Stimulated activated CD4-positive, alpha-beta T cell treated with anti-CD3 and anti-CD28 coated beads, Interleukin-4, amount 100 ng/mL, for 4 hours (primary cell): ENCODE results near the gene GAMT.

Experiments
- DNase-seq, 2 experiments: peaks; one replicate each; pipeline ENCODE4 v3.0.0-alpha.2; 2020

The GAMT gene

DNA sequence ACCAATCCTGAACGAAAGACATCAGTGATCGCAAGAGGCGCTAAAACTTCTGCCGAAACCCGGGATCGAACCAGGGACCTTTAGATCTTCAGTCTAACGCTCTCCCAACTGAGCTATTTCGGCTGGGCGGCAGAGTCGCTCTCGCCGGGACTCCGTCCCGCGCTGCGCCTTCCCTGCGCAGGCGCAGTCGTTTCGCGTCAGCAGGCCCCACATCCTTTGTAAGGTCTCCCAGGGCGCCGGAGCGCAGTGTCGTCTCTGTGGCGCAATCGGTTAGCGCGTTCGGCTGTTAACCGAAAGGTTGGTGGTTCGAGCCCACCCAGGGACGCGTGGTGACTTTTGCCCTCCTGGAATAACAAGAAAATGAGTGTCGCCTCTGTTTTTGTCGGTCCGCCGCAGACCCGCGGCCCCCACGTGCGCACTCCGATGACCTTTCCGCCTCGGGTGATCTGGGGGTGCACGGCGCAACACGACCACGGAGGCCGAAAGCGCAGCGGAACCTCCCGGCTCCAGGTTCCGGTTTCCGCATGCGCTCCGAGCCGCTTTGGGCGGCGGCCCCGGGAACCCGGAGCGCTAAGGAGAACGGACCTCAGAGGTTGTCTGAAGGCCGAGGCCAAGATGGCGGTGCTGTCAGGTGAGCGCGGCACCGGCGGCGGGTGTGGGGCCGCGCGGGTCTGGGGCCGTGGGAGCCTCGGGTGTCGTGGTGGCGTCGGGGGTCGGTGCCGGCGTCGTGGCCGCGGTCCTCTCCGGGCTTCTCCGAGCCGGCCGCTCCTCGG is 17.8 kb downstream of the GAMT start, which contains the start of gene NDUFS7:
TSS of gene NDUFS7 (plus strand) at position 596 of the 773 bp plus-strand sequence. CDS start at position 616, 20 bp downstream.
- peak; percentile 89 to 91 for DNase-seq

DNA sequence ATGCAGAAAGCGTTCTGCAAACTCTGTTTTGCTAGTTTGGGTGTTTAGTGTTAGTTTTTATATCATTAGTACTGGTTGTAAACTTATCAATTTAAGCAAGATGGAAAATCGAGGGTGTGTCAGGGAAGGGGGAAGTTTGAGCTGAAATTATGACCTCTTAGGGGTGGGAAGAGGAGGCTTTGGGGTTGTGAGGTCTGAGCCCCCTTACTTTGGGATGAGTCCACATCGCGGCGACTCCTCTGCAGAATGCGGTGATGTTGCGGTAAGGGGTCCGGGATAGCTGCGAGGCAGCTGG is 18.4 kb downstream of the GAMT start:
- no peak for DNase-seq

DNA sequence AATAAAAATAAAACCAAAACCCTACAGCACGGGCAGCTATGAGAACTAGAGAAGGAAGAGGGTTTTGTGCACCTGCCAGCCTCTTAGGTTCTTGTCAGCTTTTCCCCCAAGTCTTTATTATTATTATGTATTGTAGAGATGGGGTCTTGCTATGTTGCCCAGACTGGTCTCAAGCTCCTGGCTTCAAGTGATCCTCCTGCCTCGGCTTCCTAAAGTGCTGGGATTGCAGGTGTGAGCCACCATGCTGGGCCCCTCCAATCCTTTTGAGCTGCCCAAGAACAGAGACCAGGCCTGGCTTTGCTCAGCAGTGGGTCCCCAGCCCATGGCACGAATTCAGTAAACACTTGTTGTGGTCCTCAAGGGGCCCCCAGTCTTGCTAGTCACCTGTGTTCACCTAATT is 19.1 kb downstream of the GAMT start:
- no peak for DNase-seq

DNA sequence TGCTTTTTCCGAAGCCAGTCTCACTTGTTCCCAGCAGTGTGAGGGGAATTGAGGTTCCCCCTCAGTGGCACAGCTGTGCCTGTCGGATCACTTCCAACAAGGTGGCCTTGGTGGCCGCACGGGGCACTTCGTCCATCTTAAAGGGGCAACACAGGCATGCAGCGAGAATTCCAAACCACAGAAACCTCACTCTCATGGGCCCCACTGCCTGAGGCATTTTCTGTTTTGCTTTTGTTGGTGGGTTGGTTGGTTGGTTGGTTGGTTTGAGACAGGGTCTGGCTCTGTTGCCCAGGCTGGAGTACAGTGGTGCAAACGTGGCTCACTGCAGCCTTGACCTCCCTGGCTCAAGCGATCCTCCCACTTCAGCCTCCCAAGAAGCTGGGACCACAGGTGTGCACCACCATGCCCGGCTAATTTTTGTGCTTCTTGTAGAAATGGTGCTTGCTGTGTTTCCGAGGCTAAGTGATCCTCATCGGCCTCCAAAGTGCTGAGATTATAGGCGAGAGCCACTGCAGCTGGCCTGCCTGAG is 21.3 kb downstream of the GAMT start:
- DNase-seq, result no peak

DNA sequence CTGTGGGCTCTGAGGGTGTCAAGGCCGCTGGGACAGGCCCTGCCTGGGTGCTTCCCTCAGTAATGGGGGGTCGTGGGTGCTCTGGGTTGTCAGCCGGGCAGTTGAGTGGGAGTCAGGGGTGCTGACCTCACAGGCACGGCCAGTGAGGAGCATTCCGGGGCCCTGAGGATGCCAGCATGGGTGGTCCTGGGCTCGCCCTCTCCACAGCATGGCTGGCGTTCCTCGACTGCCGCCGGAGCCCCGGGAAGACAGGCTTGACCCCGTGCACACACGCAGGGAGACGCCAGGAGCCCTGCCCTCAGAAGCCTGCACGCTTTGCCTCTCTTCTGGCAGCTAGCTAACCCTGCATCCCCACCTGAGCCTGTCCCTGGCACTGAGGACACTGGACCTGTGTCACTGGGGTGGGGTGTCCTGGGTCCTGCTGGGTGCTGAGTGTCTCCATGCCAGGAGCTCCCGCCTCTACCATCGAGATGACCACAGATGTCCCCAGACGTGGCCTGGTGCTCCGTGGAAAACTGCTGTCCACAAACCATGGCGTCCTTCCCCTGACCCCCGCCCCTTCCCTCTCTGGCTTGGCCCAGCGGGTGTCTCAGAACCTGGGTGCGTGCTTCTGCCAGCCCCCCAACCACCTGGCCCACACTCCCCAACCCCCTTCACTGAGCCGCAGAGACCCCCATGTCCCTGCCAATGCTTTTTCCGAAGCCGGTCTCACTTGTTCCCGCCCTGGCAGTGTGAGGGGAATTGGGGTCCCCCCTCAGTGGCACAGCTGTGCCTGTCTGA is 22.0 kb downstream of the GAMT start:
- no peak for DNase-seq

DNA sequence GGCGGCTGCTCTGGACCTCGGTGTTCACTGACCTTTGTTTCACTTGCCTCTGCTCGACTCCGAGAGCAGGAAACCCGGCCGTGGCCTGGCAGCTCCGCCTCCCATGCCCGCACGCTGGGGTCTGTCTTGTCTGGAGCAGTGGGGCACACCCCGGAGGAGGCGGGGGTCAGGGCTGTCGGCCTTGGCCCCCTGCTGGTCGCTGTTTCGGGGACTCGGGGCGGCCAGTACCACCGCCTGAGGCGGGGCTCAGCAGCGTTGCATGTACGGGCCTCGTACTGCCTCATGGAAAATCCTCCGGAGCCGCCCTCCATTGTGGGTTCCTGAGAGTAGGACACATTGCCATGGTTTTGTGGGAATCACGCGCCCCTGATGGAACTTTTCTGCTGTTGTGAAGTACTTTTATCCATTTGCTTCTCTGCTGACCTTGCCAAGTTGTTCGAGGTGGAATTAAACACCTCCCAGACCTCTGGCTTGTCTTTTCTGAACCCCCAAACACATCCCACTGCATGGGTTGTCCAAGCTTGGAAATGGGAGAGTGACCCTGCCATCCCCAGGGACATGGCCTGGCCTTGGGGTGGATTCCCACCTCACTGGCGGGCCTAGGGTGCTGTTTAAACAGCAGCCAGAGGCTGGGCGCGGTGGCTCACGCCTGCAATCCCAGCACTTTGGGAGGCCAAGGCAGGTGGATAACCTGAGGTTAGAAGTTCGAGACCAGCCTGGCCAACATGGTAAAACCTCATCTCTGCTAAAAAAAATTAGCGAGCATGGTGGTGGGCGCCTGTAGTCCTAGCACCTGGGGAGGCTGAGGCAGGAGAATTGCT is 23.2 kb downstream of the GAMT start:
- DNase-seq, result no peak

DNA sequence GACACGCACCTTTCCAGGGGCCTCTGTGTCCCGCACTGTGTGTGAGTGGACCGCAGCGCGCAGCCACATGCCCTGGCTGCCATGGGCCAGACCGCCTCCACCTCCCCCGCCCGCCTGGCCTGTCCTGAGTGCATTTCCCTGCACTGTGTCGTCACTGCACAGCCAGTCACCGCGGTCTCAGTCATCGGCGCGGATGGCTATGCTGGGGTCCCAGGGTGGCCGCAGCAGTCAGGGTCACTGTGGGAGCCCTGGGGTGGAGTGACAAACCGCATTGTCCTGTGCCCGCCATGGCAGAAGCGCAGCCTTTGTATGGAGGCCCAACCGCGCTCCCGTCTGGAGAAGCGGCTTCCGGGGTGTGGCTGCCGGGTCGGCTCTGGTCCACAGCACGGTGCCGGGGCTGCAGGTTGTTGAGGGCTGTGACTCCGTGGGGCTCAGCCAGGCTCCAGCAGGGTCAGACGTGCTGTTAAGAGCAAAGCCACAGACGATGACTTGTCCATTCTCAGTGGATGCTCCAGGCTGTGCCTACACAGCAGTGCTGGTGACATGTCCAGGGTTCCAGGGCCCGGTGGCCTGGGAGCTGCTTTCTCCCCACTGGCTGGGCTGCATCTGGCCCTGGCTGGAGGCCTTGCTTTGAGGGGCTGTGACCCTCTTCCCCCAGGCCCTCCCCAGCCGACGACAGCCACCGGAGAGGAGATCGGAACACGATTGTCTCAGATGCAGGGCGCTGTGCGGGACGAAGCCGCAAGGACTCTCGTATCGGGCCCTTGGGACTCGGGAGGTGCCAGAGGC is 24.0 kb downstream of the GAMT start:
- DNase-seq, result no peak

DNA sequence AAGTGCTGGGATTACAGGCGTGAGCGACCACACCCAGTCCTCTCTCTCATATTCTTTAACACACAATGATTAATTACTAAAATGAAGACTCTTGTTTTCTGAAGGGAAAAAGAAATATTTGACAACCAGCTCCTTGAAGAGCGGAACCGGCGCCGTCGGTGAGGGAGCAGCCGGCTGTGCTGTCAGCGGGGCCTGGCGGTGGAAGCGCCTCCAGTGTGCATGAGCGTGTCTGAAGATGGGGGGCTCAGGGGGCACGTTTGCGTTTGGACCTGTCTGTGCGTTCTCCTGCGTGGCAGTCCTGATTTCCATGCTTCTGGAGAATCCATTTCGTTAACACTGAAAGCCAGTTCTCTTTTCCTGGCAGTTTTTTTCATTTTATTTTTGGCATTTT is 24.9 kb downstream of the GAMT start:
- DNase-seq, result no peak

DNA sequence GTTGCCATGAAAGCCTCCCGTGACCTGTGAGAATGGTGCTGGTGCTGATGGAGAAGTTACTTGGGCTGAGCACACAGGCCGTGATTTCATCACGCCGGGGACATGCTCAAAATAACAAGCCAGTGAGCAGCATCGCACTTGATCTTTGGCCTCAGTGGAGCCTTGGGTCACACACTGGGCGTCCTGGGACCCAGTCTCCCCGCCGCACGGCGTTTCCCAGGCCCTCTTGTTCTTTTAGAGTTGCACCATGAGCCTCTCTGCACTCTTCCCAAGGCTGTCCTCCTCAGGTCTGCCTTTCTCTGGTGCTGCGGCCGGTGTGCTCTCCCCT is 27.1 kb downstream of the GAMT start:
- DNase-seq, result no peak

DNA sequence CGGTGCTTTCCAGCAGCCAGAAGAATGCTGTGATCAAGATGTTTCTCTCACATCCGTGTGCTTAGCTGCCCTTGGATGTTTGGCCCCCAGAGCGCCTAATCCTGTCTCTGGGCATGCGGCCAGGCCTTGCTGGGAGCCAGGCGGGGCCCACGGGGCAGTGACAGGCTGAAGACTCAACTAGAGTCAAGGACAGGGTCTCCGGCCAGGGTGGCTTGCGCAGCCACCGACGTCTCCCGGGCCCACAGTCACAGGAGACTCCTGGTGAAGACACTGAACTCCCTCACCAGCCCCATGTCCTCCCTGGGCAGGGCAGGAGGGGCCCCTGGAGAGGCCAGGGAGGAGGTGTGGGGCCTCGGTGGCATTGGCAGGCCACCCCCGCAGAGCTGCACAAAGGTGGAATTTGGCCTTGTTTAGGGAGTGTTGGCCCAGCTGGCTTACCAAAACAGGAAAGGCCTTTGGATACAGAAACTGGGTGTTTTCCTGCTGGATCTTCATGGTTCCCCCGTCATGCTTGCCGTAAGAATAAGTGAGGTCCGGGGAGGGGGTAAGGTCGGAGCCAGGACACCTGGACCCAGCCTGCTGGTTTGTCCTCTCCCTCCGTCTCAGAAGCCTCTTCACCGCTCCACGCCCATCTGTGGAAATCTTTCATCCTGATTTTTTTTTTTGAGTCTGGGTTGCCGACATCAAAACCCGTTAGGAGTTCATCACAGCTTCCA is 27.6 kb downstream of the GAMT start:
- no peak for DNase-seq

DNA sequence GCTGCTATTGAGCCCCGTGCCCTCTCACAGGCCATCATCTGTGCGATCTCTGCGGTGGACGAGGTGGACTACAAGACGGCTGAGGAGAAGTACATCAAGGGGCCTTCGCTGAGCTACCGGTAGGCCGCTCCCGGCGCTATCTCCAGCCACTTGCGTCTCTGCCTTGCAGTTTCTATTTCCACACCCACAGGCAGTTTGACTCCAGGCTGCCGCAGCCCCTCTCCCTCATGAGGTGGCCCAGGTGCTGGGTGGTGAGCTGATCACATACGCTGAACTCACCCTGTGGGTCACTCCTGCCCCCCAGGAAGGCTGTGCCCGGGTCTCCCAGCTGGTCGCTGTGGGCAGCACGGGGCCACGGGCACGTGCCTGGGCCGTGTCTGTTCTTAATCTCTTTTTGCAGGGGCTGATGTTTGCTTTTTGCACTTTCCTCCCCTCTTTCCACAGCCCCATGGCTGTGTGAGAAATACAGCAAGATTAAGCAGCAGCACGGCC is 28.3 kb downstream of the GAMT start:
- no peak for DNase-seq

DNA sequence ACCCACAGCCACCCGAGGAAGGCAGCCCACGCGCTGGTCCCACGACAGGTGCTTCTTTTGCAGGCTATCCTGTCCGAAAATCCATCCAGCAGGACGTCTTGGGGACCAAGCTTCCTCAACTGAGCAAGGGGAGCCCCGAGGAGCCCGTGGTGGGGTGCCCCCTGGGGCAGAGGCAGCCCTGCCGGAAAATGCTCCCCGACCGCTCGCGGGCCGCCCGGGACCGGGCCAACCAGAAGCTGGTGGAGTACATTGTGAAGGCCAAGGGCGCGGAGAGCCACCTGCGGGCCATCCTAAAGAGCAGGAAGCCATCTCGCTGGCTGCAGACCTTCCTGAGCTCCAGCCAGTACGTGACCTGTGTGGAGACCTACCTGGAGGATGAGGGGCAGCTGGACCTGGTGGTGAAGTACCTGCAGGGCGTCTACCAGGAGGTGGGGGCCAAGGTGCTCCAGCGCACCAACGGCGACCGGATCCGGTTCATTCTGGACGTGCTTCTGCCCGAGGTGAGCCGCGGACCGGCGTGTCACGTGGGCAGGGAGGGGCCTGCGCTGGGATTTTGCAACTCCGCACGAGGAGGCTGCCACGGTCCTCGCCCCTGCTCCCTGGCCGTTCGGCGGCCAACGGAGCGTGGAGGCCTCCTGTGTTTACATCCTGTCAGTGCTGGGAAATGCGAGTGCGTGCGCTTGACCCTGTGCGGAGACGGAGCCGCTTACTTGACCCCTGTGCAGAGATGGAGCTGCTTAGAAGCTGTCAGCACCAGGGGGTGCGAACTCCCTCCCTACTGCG is 30.6 kb downstream of the GAMT start:
- no peak for DNase-seq

DNA sequence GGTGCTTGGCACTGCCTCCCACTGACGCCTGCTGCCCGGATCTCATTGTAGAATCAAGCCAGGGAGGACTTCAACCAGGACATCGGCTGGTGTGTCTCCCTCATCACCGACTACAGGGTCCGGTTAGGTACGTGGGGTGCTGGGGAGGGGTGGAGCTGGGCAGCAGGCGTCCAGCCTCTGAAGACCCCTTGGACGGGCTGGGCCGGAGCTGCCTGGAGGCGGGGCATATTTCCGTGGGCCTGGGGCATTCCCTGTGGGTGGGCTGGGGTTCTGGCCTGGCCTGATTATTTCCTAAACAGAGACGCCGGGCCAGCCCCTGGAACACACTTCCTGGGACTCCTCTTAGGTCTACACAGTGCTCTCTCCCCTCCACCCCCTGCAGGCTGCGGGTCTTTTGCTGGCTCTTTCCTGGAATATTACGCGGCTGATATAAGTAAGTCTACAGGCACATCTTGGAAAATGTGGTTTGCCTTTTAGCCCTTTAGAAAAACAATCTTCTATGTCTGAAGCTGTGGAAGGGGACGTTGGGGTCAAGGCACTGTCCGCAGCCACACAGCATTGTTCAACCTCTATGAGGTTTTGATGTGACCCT is 32.0 kb downstream of the GAMT start:
- no peak for DNase-seq

DNA sequence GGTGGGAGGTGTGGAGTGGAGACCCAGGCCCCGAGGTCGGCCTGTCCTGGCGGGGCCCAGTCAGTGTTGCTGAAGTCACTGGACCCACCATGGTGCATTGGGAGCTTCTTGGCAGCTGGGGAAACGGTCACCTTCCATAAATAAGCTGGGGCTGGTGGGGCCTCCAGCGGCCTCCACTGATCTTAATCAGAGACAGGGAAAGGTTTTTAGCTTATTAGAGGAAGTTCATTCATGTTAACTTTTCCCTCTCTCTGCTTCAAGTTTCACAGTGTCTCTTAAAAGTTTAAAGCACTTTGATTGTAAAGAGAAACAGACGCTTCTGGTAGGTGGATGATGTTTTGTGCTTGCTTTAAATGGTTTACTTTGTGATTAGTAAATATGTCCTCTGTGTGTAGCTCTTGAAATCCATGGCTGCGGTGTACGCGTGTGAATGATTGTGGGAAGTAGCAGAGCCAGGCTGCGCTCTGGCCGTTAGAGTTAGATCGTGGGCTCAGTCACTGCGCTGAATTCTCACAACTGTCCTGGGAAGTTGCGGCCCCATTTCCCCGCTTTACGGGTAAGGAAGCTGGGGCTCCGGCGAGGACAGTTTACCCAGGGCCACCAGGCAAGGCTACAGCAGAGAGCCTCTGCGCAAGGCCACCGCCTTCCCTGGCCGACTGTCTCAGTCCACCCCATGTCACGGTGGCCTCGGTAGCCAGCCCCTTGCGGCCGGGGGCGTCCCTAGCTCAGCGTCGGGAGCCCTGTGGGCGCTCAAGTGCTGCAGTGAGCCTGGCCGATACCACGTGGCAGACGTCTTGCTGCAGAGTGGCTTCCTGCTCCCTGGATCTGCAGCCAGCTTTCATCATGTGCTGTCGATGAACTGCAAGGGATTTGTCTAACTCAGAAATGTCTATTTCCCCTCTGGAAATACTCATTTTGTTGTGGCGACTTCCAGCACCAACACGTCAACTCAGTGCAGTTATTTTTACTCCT is 34.2 kb downstream of the GAMT start:
- no peak for DNase-seq

DNA sequence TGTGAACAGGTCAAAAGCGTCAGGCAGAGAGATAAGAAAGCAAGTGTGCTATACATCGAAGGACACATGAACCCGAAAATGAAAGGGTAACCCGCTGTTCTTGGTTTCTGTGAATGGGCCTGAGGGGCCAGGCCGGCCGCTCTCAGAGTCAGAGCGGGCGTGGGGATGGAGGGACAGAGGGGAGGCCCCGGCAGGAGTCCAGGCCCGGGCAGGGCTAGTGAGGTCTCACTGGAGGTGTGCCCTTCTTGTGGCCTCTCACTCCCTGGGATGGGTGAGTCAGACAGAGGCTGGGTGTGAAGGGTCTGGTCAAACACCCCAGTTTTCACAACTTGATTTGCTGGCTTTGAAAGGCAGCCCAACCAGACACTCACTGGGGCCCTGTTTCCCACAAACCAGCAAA is 35.0 kb downstream of the GAMT start:
- no peak for DNase-seq

DNA sequence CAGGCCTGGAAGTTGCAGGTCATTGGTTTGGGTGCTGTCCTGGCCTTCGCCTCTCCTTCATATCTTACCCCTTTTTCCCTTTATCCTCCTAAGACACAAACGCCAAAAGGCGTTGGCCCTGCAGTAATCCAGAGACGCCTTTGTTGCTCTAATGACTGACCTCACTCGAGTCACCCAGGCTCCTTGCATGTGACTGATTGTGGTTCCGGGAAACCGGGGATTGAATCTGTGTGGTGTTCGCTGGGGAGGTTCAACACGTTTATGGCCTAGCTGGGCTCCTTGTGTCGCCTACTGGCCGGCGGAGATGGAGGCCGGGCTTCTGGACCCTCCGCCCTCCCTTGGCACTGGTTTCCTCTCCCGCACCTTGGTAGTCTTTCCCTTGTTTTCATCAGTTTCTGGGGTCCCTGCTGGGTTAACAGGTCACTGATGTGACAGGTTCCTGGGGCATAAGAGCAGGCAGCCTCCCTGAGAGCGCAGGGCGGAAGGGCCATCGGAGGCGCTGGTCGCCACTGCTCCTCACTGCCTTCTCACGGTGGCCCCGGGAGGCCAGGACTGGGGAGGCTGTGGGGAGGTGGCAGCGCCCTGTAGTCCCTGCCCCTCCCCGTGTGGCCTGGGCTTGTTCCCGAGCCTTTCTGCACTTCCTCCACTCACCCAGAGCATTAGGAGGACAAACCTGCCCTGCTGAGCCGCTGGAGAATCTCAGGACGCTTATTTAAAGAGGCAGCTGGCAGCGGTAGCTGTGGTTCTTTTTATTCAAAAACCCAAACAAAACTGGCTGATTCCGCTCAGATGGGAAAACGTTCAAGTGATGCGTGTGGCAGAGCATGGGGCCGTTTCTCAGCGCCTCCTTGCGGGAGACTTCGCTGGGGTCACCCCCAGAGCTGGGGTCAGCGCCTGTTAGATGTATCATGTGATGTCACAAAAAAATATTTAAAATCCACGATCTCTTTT is 35.7 kb downstream of the GAMT start:
- DNase-seq, result no peak

DNA sequence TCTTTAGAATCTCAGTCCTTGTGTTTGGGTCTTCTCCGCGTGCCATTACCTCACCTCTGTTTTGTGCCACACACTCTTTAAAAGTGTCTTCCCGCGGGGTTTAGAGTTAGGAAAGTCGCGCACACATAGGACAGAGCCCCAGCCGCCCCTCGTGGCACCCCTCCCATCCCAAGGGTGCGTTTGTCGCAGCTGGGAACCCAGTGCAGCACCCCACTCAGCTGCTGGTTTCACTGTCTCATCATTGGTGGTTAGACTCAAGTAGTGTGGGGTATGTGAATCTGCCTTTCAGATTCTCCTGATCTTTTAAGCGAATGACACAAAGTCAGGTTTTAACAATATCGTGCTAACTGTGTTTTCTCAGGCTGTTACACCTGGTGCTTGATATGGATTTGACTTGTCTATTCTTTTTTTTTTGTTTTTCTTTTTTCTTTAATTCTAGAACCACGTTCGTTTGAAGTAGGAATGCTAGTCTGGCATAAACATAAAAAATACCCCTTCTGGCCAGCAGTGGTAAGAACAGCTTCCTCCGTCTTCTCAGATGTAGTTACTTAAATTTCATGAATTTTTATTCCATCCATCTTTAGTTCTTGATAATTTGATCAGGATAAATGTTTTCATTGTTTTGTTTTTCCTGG is 37.2 kb downstream of the GAMT start:
- DNase-seq, result no peak

DNA sequence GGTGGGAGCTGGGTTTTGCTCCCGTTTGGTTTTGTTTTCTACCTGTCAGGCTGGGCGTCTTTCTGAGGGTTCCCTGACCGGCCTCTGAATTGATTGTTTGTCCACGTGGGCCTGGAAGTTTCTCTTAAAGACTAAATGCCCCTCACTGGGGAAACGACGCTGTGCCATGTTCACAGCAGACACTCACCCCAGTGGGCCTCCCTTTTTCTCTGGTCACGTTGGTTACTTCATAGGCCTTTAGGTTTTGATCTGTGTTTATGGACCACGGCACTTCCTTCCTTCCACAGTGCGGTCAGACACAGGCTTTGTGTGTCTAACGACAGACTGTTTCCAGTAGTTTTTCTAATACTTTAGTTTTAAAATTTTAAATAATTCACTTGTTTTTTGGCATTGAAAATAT is 37.7 kb downstream of the GAMT start:
- DNase-seq, result no peak
